Astrocyte of the spinal cord (primary cell): ENCODE measurements around the gene CEP152.
"Not testable (repeated sequence)": the region's sequence is repeated elsewhere in the genome, so short reads cannot be mapped to it uniquely, and the experiment has no call there.

Experiments
- DNase-seq: peaks from one replicate; pipeline ENCODE4 v3.0.0; 2011; ENCODE audit warnings: low read depth, low spot score
- H3K4me3 ChIP-seq: 2 replicates; pipeline ENCODE4 v1.5.1; 2011; ENCODE audit warnings: low read depth, mild to moderate bottlenecking, low read length, moderate library complexity
- CTCF ChIP-seq: IDR thresholded peaks from 2 replicates; pipeline ENCODE4 v1.5.1; 2012; ENCODE audit warnings: low read depth, mild to moderate bottlenecking, low read length, inconsistent platforms
- in situ Hi-C: cut with HindIII; loops from 2 replicates; pipeline ENCODE4 v1.10.0; 2017; ENCODE audit warnings: low sequenced_read_pairs

The CEP152 gene

DNA sequence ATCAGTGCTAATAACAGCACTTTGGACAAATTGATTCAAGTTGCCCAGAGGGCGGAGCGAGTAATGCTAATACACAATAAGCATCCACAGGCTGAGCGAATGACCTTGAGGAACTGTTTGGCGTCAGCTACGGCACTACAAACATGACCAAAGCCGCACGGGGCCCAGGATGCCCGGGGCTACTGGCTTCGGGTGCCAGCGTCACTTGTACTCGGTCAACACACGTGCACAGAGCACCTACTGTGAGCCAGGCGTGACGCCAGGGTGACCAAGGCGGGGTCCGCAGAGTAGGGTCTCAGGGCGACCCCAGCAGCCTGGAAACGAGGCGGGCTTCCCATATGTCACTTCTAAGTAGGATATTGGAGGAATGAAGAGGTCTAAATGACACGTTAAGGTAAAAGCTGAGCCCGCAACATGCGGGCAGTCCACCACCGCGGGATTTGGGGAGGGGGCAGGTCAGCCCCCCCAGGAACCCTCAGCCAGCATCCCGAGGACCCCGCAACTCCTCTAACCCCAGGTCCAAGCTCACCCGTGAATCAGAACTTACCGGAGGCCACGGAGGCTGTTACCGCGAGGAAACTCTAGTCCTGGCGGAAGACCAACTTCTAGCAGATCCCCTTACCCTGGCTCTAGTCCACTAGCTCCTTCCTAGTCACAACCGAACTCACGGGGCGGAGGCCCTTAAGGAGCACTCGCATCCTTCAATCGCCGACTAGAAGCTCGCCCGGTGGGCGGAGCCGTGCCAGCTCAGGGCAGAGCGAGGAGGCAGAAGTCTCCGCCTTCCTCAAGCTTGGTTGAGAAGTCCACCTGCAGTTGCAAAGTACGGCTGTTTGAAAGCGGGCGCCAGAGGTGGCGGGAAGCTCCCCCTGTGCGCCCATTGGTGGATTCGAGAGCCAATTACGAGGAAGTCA is at the start of gene CEP152:
Gene CEP152, minus strand, starts transcription at position 656 of the 911 bp plus-strand sequence. CDS start 5,420 bp downstream, outside the sequence.
- H3K4me3 ChIP-seq, result peak within 1 kb of the TSS; percentile 99
- in situ Hi-C loops, result no loop called here
- peak; percentile 100 for DNase-seq
- no peak for TF ChIP-seq CTCF

- in situ Hi-C loops, result no loop called here
- TF ChIP-seq CTCF, result no peak
- no peak overlapping the region for H3K4me3 ChIP-seq
- no peak for DNase-seq
These were observed 48.6 kb upstream of the CEP152 start for GRCh38 chr15:48859426-48859825.

GRCh38 chr15:48858401-48858800 is 47.5 kb upstream of the CEP152 start:
- TF ChIP-seq CTCF, result no peak
- DNase-seq, result peak; percentile 38
- in situ Hi-C loops, result no loop called here
- H3K4me3 ChIP-seq, result no peak overlapping the region

DNA sequence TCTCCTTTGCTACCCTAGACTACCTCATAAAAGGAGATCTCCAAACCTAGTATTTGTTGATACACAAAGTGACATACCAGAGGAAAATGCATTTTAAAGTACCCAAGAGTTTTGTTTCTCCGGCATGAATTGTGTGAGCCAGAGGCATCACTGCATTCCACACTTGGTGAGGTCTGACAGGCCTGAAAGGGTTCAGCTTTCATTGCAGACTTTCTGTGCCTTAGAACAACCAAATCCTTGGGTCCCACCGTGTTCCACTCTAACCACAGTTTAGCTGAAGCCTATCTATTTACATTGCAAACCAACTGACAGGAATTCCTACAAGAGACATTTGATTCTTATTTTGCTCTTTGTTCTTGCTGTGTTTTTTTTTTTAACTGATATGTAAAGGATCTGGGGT is 46.1 kb upstream of the CEP152 start:
- in situ Hi-C loops, result no loop called here
- no peak overlapping the region for H3K4me3 ChIP-seq
- peak; percentile 44 for DNase-seq
- no peak for TF ChIP-seq CTCF

GRCh38 chr15:48855501-48856440 is 44.9 kb upstream of the CEP152 start:
- peak; percentile 60 for TF ChIP-seq CTCF
- in situ Hi-C loops, result no loop called here
- H3K4me3 ChIP-seq, result no peak overlapping the region
- DNase-seq, result peak; percentile 55

GRCh38 chr15:48854434-48854833 is 43.6 kb upstream of the CEP152 start:
- H3K4me3 ChIP-seq, DNase-seq, in situ Hi-C loops: not testable (repeated sequence)
